CD14-positive monocyte (primary cell): ENCODE results near the gene DNAAF1. TPM values are rescaled to one million over a fixed set of nuclear protein-coding genes. Genes with fewer than 3 reads are reported as not detected.

Experiments used
- DNase-seq, 3 donors: peaks; one replicate each; pipeline ENCODE4 v3.0.0-alpha.2; 2011 to 2022
- H2AFZ ChIP-seq: 2 replicates; pipeline ENCODE4 v1.6.0; 2012; ENCODE audit warnings: mild to moderate bottlenecking, low read depth, low read length, inconsistent platforms; ENCODE audit not compliant: insufficient read depth, poor library complexity, severe bottlenecking
- H3K27ac ChIP-seq, 2 donors: 1 replicate in 1 of 2; 2 replicates in 1 of 2; pipeline ENCODE4 v1.5.1; 2012 to 2013; ENCODE audit warnings: low read length in 2 of 2, control low read depth in 1 of 2, inconsistent platforms in 1 of 2, low read depth in 1 of 2, mild to moderate bottlenecking in 1 of 2
- H3K27me3 ChIP-seq, 2 donors: one replicate each; pipeline versions ENCODE4 v1.6.0 to v1.6.1; 2011 to 2013; ENCODE audit warnings: low read length in 2 of 2; ENCODE audit not compliant: control insufficient read depth in 2 of 2, insufficient read depth in 2 of 2
- H3K36me3 ChIP-seq, 2 donors: replicated peaks in 1 of 2; 1 replicate in 1 of 2; 2 replicates in 1 of 2; pipeline versions ENCODE4 v1.5.1 to v1.6.1; 2012 to 2013; ENCODE audit warnings: low read length in 2 of 2, control low read depth in 1 of 2, inconsistent platforms in 1 of 2, mild to moderate bottlenecking in 1 of 2; ENCODE audit not compliant: insufficient read depth in 2 of 2, control insufficient read depth in 1 of 2
- H3K4me1 ChIP-seq, 2 donors: 1 replicate in 1 of 2; 2 replicates in 1 of 2; pipeline versions ENCODE4 v1.5.1 to v1.6.1; 2012 to 2013; ENCODE audit warnings: low read length in 2 of 2, control low read depth in 1 of 2, inconsistent platforms in 1 of 2, mild to moderate bottlenecking in 1 of 2, moderate library complexity in 1 of 2; ENCODE audit not compliant: insufficient read depth in 2 of 2, control insufficient read depth in 1 of 2
- H3K4me2 ChIP-seq: replicated peaks from 2 replicates; pipeline ENCODE3; 2012; ENCODE audit warnings: low read length, moderate library complexity, mild to moderate bottlenecking; ENCODE audit not compliant: poor library complexity, severe bottlenecking; ENCODE audit errors: extremely low read depth
- H3K4me3 ChIP-seq, 3 experiments: fragments of 200-600 bp in 1 of 3; sonication (generic) in 1 of 3; replicated peaks in 1 of 3; 1 replicate in 2 of 3; 2 replicates in 1 of 3; pipeline ENCODE4 v1.5.1; 2011 to 2013; ENCODE audit warnings: low read length in 3 of 3, mild to moderate bottlenecking in 3 of 3, control low read depth in 2 of 3, low read depth in 2 of 3, inconsistent platforms in 1 of 3, moderate library complexity in 1 of 3
- H3K79me2 ChIP-seq: 2 replicates; pipeline ENCODE4 v1.6.0; 2012; ENCODE audit warnings: mild to moderate bottlenecking, control low read depth, inconsistent platforms, low read length, moderate library complexity; ENCODE audit not compliant: insufficient read depth
- H3K9ac ChIP-seq: 2 replicates; pipeline ENCODE4 v1.6.0; 2017; ENCODE audit warnings: low read length, mild to moderate bottlenecking; ENCODE audit not compliant: insufficient read depth, poor library complexity, severe bottlenecking
- H3K9me3 ChIP-seq, 2 donors: replicated peaks in 1 of 2; 1 replicate in 1 of 2; 2 replicates in 1 of 2; pipeline versions ENCODE4 v1.5.1 to v1.6.1; 2012 to 2013; ENCODE audit warnings: low read length in 2 of 2, control low read depth in 1 of 2; ENCODE audit not compliant: control insufficient read depth in 1 of 2, insufficient read depth in 1 of 2
- H4K20me1 ChIP-seq: 2 replicates; pipeline ENCODE4 v1.6.0; 2012; ENCODE audit warnings: mild to moderate bottlenecking, low read length, control low read depth, moderate library complexity; ENCODE audit not compliant: insufficient read depth
- H3K27ac Mint-ChIP-seq, 7 donors: one replicate each; pipeline ENCODE4 v1.8.0; 2020; ENCODE audit warnings: mild to moderate bottlenecking in 7 of 7, mixed read lengths in 7 of 7, moderate library complexity in 6 of 7, inconsistent platforms in 2 of 7
- H3K27me3 Mint-ChIP-seq, 3 donors: one replicate each; pipeline ENCODE4 v1.8.0; 2021 to 2022; ENCODE audit warnings: low read depth in 3 of 3, mild to moderate bottlenecking in 3 of 3, mixed read lengths in 3 of 3, moderate library complexity in 3 of 3, inconsistent platforms in 1 of 3
- H3K36me3 Mint-ChIP-seq, 2 donors: one replicate each; pipeline ENCODE4 v1.8.0; 2020; ENCODE audit warnings: mixed read lengths in 2 of 2, inconsistent platforms in 1 of 2, mild to moderate bottlenecking in 1 of 2
- H3K4me1 Mint-ChIP-seq: one replicate; pipeline ENCODE4 v1.8.0; 2020; ENCODE audit warnings: mild to moderate bottlenecking, mixed read lengths
- H3K4me3 Mint-ChIP-seq, 2 donors: one replicate each; pipeline ENCODE4 v1.8.0; 2020; ENCODE audit warnings: mild to moderate bottlenecking in 2 of 2, mixed read lengths in 2 of 2, moderate library complexity in 1 of 2
- H3K9me3 Mint-ChIP-seq, 7 donors: one replicate each; pipeline ENCODE4 v1.8.0; 2020 to 2022; ENCODE audit warnings: mixed read lengths in 7 of 7, mild to moderate bottlenecking in 6 of 7, moderate library complexity in 6 of 7, inconsistent platforms in 2 of 7
- WGBS: methylation state at CpG from one replicate; pipeline ENCODE4 v1.1.5; 2013; ENCODE audit warnings: missing lambda C conversion rate; ENCODE audit not compliant: insufficient coverage; 5-methylcytosine and 5-hydroxymethylcytosine counted together
- intact Hi-C, 2 donors: fragments of 100-400 bp; cut with micrococcal nuclease; formaldehyde crosslinking; loops; one replicate each; pipeline versions ENCODE4 v1.15.0 to v1.15.1; 2023
- polyA plus RNA-seq, 3 donors: library from polyadenylated mRNA; depleted of rRNA in 1 of 3; unstranded in 2 of 3; stranded (reverse) in 1 of 3; fragments of 300-500 nt in 2 of 3; fragments of >200 nt in 1 of 3; fragmentation: Illumina TruSeq in 2 of 3; gene quantifications; 1 replicate in 2 of 3; 2 replicates in 1 of 3; pipeline ENCODE4 v1.2.3, GENCODE V29; 2012 to 2021
- TF ChIP-seq, protein P1 (sequence below): fragments of 200-600 bp; IDR thresholded peaks from one replicate; pipeline ENCODE4 v1.8.0; 2022; ENCODE audit warnings: antibody characterized with exemption, mild to moderate bottlenecking

Gene DNAAF1
- polyA plus RNA-seq, 3 donors = 0.23 to 14.6 TPM; not detected in 1

DNA sequence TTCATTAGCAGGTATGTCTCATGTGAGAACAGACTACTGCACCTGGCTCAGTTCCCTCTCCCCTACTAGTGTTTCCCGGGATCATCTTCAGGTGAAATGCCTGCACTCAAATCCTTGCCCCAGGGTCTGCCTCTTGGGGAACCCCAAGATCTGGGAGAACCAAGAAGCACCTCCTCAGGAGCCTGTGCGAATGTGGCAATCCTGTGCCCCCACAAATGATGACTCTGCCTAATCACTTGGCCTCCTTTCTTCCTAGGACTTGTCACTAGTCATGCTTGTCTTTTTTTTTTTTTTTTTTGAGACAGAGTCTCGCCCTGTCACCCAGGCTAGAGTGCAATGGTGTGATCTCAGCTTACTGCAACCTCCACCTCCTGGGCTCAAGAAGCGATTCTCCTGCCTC is 67.5 kb downstream of the DNAAF1 start:
- intact Hi-C loops = no loop called here
- TF ChIP-seq, protein P1, sequence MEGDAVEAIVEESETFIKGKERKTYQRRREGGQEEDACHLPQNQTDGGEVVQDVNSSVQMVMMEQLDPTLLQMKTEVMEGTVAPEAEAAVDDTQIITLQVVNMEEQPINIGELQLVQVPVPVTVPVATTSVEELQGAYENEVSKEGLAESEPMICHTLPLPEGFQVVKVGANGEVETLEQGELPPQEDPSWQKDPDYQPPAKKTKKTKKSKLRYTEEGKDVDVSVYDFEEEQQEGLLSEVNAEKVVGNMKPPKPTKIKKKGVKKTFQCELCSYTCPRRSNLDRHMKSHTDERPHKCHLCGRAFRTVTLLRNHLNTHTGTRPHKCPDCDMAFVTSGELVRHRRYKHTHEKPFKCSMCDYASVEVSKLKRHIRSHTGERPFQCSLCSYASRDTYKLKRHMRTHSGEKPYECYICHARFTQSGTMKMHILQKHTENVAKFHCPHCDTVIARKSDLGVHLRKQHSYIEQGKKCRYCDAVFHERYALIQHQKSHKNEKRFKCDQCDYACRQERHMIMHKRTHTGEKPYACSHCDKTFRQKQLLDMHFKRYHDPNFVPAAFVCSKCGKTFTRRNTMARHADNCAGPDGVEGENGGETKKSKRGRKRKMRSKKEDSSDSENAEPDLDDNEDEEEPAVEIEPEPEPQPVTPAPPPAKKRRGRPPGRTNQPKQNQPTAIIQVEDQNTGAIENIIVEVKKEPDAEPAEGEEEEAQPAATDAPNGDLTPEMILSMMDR = no peak
- H3K27ac Mint-ChIP-seq = peak overlapping the region in 2 of 7 donors; percentile 23 to 59
- Histone ChIP-seq H3K9ac (no peak overlapping the region), H4K20me1 (no peaks in the 10 kb centered on the region), H3K27ac (no peak overlapping the region), H3K4me2 (no peak overlapping the region), H3K9me3 (no peaks in the 10 kb centered on the region), H3K4me1 (no peaks in the 10 kb centered on the region), H2AFZ (no peak overlapping the region), H3K4me3 (no peak overlapping the region), H3K36me3 (no peaks in the 10 kb centered on the region), H3K79me2 (no peaks in the 10 kb centered on the region), H3K27me3 (no peaks in the 10 kb centered on the region)
- H3K36me3 Mint-ChIP-seq = no peaks in the 10 kb centered on the region
- 95% methylated on average over 3 of the region's 4 CpGs for WGBS
- no peak overlapping the region for H3K4me3 Mint-ChIP-seq
- peaks cover 0 to 13% (median 13%) of the 10 kb centered on the region in 3 donors for H3K27me3 Mint-ChIP-seq
- DNase-seq = no peak
- peaks cover 0 to 8% (median 2%) of the 10 kb centered on the region in 7 donors for H3K9me3 Mint-ChIP-seq
- H3K4me1 Mint-ChIP-seq = peaks cover 6% of the 10 kb centered on the region

- H3K27me3 Mint-ChIP-seq = peaks cover 4 to 14% (median 13%) of the 10 kb centered on the region in 3 donors
- Histone ChIP-seq H3K36me3 (no peaks in the 10 kb centered on the region), H3K9me3 (no peaks in the 10 kb centered on the region), H3K27ac (no peak overlapping the region), H3K9ac (no peak overlapping the region), H3K4me2 (no peak overlapping the region), H4K20me1 (no peaks in the 10 kb centered on the region), H3K27me3 (no peaks in the 10 kb centered on the region), H2AFZ (no peak overlapping the region), H3K79me2 (no peaks in the 10 kb centered on the region), H3K4me1 (no peaks in the 10 kb centered on the region), H3K4me3 (no peak overlapping the region)
- no peak overlapping the region for H3K4me3 Mint-ChIP-seq
- peak in 2 of 3 donors; percentile 12 to 56 for DNase-seq
- peaks cover 6% of the 10 kb centered on the region for H3K4me1 Mint-ChIP-seq
- peaks cover 0 to 8% (median 2%) of the 10 kb centered on the region in 7 donors for H3K9me3 Mint-ChIP-seq
- intact Hi-C loops = no loop called here
- H3K36me3 Mint-ChIP-seq = no peaks in the 10 kb centered on the region
- no peak overlapping the region for H3K27ac Mint-ChIP-seq
- WGBS = 68% methylated on average over 11 of the region's 15 CpGs
- TF ChIP-seq, protein P1 = no peak
Observed at GRCh38 chr16:84214451-84215066, 69.5 kb downstream of the DNAAF1 start.
